DOHH2 (cell line): ENCODE measurements around the gene MED17.

Experiments
- H3F3A ChIP-seq: fragments of 200-600 bp; sonication (generic), shearing (Covaris generic); 2 replicates; pipeline ENCODE4 v1.6.0; 2016; ENCODE audit warnings: antibody characterized with exemption, mild to moderate bottlenecking; ENCODE audit not compliant: control insufficient read depth, insufficient read depth
- H3K27ac ChIP-seq: fragments of 200-600 bp; sonication (generic); 2 replicates; pipeline ENCODE4 v1.5.1; 2014; ENCODE audit warnings: low read depth, mild to moderate bottlenecking, low read length, moderate library complexity
- H3K27me3 ChIP-seq: fragments of 200-600 bp; sonication (generic); 2 replicates; pipeline ENCODE4 v1.6.1; 2014; ENCODE audit warnings: mild to moderate bottlenecking, low read length, mixed read lengths; ENCODE audit not compliant: control insufficient read depth
- H3K36me3 ChIP-seq: fragments of 200-600 bp; sonication (generic); 2 replicates; pipeline ENCODE4 v1.6.1; 2014; ENCODE audit warnings: mild to moderate bottlenecking, low read length, moderate library complexity, mixed read lengths; ENCODE audit not compliant: control insufficient read depth
- H3K4me1 ChIP-seq: fragments of 200-600 bp; sonication (generic); 2 replicates; pipeline ENCODE4 v1.6.1; 2014; ENCODE audit warnings: mild to moderate bottlenecking, low read length, mixed read lengths; ENCODE audit not compliant: control insufficient read depth
- H3K4me2 ChIP-seq: fragments of 200-600 bp; sonication (generic); 2 replicates; pipeline ENCODE4 v1.6.0; 2014; ENCODE audit warnings: mild to moderate bottlenecking, low read length, moderate library complexity
- H3K4me3 ChIP-seq: fragments of 200-600 bp; sonication (generic); 2 replicates; pipeline ENCODE4 v1.5.1; 2014; ENCODE audit warnings: mild to moderate bottlenecking, low read length, mixed read lengths
- H3K79me2 ChIP-seq: fragments of 200-600 bp; sonication (generic); 2 replicates; pipeline ENCODE4 v1.6.1; 2014; ENCODE audit warnings: mild to moderate bottlenecking, low read length, mixed read lengths; ENCODE audit not compliant: control insufficient read depth
- H3K9me2 ChIP-seq: fragments of 200-600 bp; sonication (generic); replicated peaks from 2 replicates; pipeline ENCODE4 v1.6.1; 2014; ENCODE audit warnings: mild to moderate bottlenecking, low read length, mixed read lengths; ENCODE audit not compliant: control insufficient read depth
- H3K9me3 ChIP-seq: fragments of 200-600 bp; sonication (generic); 2 replicates; pipeline ENCODE4 v1.6.1; 2014; ENCODE audit warnings: antibody characterized with exemption, low read length, mixed read lengths; ENCODE audit not compliant: control insufficient read depth, insufficient read depth
- H4K20me1 ChIP-seq: fragments of 200-600 bp; sonication (generic); 2 replicates; pipeline ENCODE4 v1.6.0; 2014; ENCODE audit warnings: low read depth, mild to moderate bottlenecking, antibody characterized with exemption, low read length, moderate library complexity; ENCODE audit not compliant: control insufficient read depth, insufficient read depth
- EZH2phosphoT487 ChIP-seq: fragments of 200-600 bp; sonication (generic); IDR thresholded peaks from 2 replicates; pipeline ENCODE4 v1.6.1; 2017; ENCODE audit warnings: borderline replicate concordance, mild to moderate bottlenecking, antibody characterized with exemption, low read length, moderate library complexity, mixed read lengths
- TF ChIP-seq, protein P1 (sequence below): fragments of 200-600 bp; sonication (generic); IDR thresholded peaks from one replicate; pipeline ENCODE4 v1.5.1; 2014; ENCODE audit warnings: antibody characterized with exemption, mild to moderate bottlenecking, low read depth, low read length; ENCODE audit not compliant: poor library complexity, severe bottlenecking

Gene MED17

DNA sequence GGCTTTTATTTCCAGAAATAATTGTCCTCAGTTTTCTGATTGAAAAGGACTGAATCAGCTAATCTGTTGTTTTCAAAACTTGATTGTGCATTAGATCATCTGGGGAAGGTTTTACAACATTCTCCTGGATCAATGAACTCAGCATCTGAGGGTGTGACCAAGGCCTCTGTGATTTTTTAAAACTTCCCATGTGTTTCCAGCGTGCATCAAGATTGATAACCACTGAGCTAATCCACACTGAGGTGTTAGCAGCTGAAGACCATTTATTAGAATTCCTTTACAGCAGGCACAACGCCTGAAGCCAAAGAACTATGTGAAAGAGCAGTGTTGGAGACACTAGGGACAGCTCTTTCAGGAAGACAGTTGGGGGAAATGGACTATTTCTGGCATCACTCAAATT is 56.1 kb downstream of the MED17 start:
- Histone ChIP-seq H3K4me2 (no peak overlapping the region), H3K4me3 (no peak overlapping the region), H3K36me3 (no peaks in the 10 kb centered on the region), H3K27me3 (no peaks in the 10 kb centered on the region), H3K9me2 (no peaks in the 10 kb centered on the region), H3K9me3 (no peaks in the 10 kb centered on the region), H3F3A (no peaks in the 10 kb centered on the region), H3K79me2 (no peaks in the 10 kb centered on the region), H4K20me1 (no peaks in the 10 kb centered on the region), H3K27ac (no peak overlapping the region), H3K4me1 (no peaks in the 10 kb centered on the region)
- TF ChIP-seq, protein P1, sequence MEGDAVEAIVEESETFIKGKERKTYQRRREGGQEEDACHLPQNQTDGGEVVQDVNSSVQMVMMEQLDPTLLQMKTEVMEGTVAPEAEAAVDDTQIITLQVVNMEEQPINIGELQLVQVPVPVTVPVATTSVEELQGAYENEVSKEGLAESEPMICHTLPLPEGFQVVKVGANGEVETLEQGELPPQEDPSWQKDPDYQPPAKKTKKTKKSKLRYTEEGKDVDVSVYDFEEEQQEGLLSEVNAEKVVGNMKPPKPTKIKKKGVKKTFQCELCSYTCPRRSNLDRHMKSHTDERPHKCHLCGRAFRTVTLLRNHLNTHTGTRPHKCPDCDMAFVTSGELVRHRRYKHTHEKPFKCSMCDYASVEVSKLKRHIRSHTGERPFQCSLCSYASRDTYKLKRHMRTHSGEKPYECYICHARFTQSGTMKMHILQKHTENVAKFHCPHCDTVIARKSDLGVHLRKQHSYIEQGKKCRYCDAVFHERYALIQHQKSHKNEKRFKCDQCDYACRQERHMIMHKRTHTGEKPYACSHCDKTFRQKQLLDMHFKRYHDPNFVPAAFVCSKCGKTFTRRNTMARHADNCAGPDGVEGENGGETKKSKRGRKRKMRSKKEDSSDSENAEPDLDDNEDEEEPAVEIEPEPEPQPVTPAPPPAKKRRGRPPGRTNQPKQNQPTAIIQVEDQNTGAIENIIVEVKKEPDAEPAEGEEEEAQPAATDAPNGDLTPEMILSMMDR: no peak
- TF ChIP-seq EZH2phosphoT487: no peak

DNA sequence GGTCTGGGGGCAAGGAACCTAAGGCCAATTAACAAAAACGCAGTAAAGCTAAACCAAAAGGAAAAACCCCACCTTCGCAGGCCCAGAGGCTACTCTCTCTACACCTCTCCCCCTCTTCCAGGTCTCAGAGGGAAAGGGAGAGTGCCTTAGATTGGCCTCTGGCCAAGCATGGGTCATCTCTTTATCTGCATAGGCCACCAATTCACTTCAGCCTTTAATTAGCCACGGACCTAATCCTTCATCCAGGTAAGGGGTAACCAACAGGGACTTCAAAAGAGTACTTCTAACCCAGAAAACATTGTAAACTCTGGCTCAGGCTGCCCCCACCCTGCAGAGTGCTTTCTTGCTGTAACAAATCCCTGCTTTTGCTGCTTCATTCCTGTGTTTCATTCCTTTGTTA is 56.9 kb downstream of the MED17 start:
- Histone ChIP-seq H3K79me2 (no peaks in the 10 kb centered on the region), H3K9me2 (no peaks in the 10 kb centered on the region), H4K20me1 (no peaks in the 10 kb centered on the region), H3K9me3 (no peaks in the 10 kb centered on the region), H3K36me3 (no peaks in the 10 kb centered on the region), H3F3A (no peaks in the 10 kb centered on the region), H3K4me1 (no peaks in the 10 kb centered on the region), H3K27me3 (no peaks in the 10 kb centered on the region), H3K4me2 (no peak overlapping the region), H3K4me3 (no peak overlapping the region), H3K27ac (no peak overlapping the region)
- TF ChIP-seq, protein P1: no peak
- no peak for TF ChIP-seq EZH2phosphoT487

DNA sequence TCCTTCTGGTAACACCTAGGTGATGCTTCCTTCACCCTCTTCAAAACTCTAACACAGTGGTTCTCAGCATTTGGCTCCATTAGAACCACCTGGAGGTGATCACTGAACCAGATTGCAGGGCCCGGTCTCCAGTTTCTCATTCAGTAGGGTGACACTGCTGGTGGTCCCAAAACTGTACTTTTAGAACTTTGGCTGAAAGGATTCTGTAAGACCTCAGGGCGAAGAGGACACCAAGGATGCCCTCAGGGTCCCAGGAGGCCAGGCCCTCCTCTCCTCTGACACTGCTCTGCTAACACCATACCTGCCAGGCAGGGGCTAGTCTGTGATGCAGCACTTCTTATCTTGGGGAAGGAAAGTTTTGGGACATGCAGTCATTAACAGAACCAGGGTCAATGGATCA is 57.4 kb downstream of the MED17 start:
- no peaks in the 10 kb centered on the region for H3K79me2 ChIP-seq
- no peak overlapping the region for H3K4me2 ChIP-seq
- H3K4me3 ChIP-seq: no peak overlapping the region

More for the DNA sequence above, 57.4 kb downstream of the MED17 start:
- H4K20me1 ChIP-seq: no peaks in the 10 kb centered on the region
- H3K9me3 ChIP-seq: no peaks in the 10 kb centered on the region
- no peaks in the 10 kb centered on the region for H3K27me3 ChIP-seq
- TF ChIP-seq EZH2phosphoT487: no peak
- TF ChIP-seq, protein P1: no peak
- no peaks in the 10 kb centered on the region for H3K9me2 ChIP-seq
- H3K4me1 ChIP-seq: no peaks in the 10 kb centered on the region
- H3K36me3 ChIP-seq: no peaks in the 10 kb centered on the region
- no peak overlapping the region for H3K27ac ChIP-seq
- no peaks in the 10 kb centered on the region for H3F3A ChIP-seq
